Vagina (tissue), 2 donors: ENCODE data around the gene SPAG17. TPM values are rescaled to one million over a fixed set of nuclear protein-coding genes. Genes with fewer than 3 reads are reported as not detected.

ENCODE experiments used
- DNase-seq, 2 donors: peaks; one replicate each; pipeline ENCODE4 v3.0.0-alpha.2; 2017; ENCODE audit errors: extremely low spot score in 2 of 2
- H3K27ac ChIP-seq: fragments of 200-600 bp; sonication (generic); one replicate; pipeline ENCODE4 v1.5.1; 2019
- H3K27me3 ChIP-seq: fragments of 200-600 bp; sonication (generic); one replicate; pipeline ENCODE4 v1.5.1; 2019
- H3K36me3 ChIP-seq, 2 donors: fragments of 200-600 bp; sonication (generic); one replicate each; pipeline ENCODE4 v1.5.1; 2017 to 2019
- H3K4me1 ChIP-seq: fragments of 200-600 bp; sonication (generic); one replicate; pipeline ENCODE4 v1.5.1; 2019
- H3K4me3 ChIP-seq, 2 donors: fragments of 200-600 bp; sonication (generic); 1 replicate in 1 of 2; 2 replicates in 1 of 2; pipeline ENCODE4 v1.5.1; 2016 to 2019
- H3K9me3 ChIP-seq: fragments of 200-600 bp; sonication (generic); one replicate; pipeline ENCODE4 v1.5.1; 2019
- POLR2A ChIP-seq, 2 donors: fragments of 450-650 bp; IDR thresholded peaks; one replicate each; pipeline ENCODE4 v1.6.1; 2017; ENCODE audit warnings: antibody characterized with exemption in 2 of 2, mild to moderate bottlenecking in 2 of 2, moderate library complexity in 2 of 2
- POLR2AphosphoS5 ChIP-seq, 2 donors: sonication (generic); formaldehyde crosslinking; IDR thresholded peaks; one replicate each; pipeline ENCODE4 v1.9.0; 2017; ENCODE audit warnings: antibody characterized with exemption in 2 of 2, mild to moderate bottlenecking in 2 of 2, low read depth in 1 of 2; ENCODE audit not compliant: insufficient read depth in 1 of 2
- intact Hi-C: fragments of 100-400 bp; cut with DNase I; formaldehyde crosslinking; loops from one replicate; pipeline ENCODE4 v1.15.1; 2023
- total RNA-seq: library from RNA; depleted of rRNA; stranded (reverse); fragments of >200 nt; gene quantifications from one replicate; pipeline ENCODE4 v1.2.3, GENCODE V29; 2016
- TF ChIP-seq, protein P1 (sequence below), 3 experiments: fragments of 450-650 bp in 2 of 3; fragments of 200-600 bp in 1 of 3; sonication (generic) in 1 of 3; IDR thresholded peaks; one replicate each; pipeline ENCODE4 v1.5.1; 2017 to 2019; ENCODE audit warnings: antibody characterized with exemption in 3 of 3, mild to moderate bottlenecking in 2 of 3, moderate library complexity in 2 of 3

Gene SPAG17
- total RNA-seq, 1 donor from 2014 or later = 10.1 TPM

DNA sequence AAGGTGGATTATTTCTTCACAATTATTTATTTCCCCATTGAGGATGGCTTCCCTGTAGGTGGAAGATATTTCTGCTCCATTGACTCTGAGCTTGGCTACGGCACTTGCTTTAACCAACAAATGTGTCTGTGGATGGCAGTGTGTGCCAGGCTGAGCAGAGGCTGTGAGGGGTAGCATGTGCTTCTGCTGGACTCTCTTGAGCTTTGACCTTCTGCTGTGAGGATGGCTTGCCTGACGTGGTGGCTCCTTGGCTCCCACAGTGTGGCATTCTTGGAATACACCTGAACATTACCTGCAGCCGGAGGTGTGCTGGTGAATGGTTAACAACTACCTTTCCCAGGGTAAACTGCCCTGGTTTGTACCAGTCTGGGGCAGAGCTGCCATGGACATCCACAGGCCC, 208.6 kb downstream of the SPAG17 start:
- H3K9me3 ChIP-seq = no peaks in the 10 kb centered on the region
- no peak for DNase-seq
- no peak for TF ChIP-seq POLR2A (IDR thresholded peaks at IDR 0.05)
- no peak for TF ChIP-seq POLR2AphosphoS5 (IDR thresholded peaks at IDR 0.05; ENCODE audit: insufficient read depth in 1 of 2, low read depth in 1 of 2)
- TF ChIP-seq, protein P1, sequence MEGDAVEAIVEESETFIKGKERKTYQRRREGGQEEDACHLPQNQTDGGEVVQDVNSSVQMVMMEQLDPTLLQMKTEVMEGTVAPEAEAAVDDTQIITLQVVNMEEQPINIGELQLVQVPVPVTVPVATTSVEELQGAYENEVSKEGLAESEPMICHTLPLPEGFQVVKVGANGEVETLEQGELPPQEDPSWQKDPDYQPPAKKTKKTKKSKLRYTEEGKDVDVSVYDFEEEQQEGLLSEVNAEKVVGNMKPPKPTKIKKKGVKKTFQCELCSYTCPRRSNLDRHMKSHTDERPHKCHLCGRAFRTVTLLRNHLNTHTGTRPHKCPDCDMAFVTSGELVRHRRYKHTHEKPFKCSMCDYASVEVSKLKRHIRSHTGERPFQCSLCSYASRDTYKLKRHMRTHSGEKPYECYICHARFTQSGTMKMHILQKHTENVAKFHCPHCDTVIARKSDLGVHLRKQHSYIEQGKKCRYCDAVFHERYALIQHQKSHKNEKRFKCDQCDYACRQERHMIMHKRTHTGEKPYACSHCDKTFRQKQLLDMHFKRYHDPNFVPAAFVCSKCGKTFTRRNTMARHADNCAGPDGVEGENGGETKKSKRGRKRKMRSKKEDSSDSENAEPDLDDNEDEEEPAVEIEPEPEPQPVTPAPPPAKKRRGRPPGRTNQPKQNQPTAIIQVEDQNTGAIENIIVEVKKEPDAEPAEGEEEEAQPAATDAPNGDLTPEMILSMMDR (IDR thresholded peaks at IDR 0.05) = no peak
- H3K27ac ChIP-seq = no peak overlapping the region
- H3K4me3 ChIP-seq = no peak overlapping the region
- intact Hi-C loops = no loop called here
- no peaks in the 10 kb centered on the region for H3K36me3 ChIP-seq
- H3K4me1 ChIP-seq = no peaks in the 10 kb centered on the region
- H3K27me3 ChIP-seq = no peaks in the 10 kb centered on the region

DNA sequence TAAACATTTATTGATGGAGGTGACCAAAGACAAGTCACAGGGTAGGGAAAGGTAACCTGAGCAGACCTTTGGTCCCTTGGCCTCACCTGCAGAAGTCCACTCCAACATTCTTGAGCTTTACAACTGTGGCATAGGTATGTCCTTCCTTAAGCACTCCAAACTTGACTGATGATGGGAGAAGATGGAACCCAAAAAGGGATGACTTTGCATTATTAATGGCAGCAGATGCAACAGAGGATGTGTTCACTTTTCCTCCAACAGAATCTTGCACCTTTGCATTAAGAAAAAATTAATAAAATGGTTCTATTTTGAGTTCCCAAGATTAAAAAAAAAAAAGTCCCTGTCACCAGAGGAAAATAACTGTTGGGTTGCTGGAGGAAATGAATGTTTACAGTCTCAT, 213.3 kb downstream of the SPAG17 start:
- Histone ChIP-seq H3K4me1 (no peaks in the 10 kb centered on the region), H3K36me3 (no peaks in the 10 kb centered on the region), H3K27me3 (no peaks in the 10 kb centered on the region), H3K4me3 (no peak overlapping the region), H3K27ac (no peak overlapping the region), H3K9me3 (no peaks in the 10 kb centered on the region)
- intact Hi-C loops = no loop called here
- no peak for DNase-seq
- TF ChIP-seq POLR2A (IDR thresholded peaks at IDR 0.05) = no peak
- TF ChIP-seq, protein P1 (IDR thresholded peaks at IDR 0.05) = no peak
- no peak for TF ChIP-seq POLR2AphosphoS5 (IDR thresholded peaks at IDR 0.05; ENCODE audit: insufficient read depth in 1 of 2, low read depth in 1 of 2)

DNA sequence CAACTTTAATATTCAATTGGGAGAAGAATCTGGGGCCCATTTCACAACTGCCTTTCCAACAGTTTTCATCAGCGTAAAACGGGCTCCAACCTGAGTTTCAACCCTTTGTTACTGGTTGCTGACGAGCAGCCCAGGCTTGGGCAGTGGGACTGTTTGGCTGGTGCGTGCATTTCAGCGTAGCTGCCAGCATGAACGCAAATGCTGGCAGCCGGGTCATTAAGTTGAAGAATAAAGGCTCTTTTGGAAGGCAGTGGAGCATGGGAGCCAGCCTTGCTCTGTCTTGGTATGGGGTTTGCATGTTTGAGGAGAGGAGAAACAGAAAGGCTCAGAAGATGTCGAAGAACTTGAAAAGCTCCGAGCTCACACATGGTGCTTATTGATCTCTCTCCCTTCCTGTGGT, 214.8 kb downstream of the SPAG17 start:
- DNase-seq = no peak
- Histone ChIP-seq H3K4me1 (no peaks in the 10 kb centered on the region), H3K27ac (no peak overlapping the region), H3K9me3 (no peaks in the 10 kb centered on the region), H3K27me3 (no peaks in the 10 kb centered on the region), H3K36me3 (no peaks in the 10 kb centered on the region), H3K4me3 (no peak overlapping the region)
- intact Hi-C loops = no loop called here
- TF ChIP-seq, protein P1 (IDR thresholded peaks at IDR 0.05) = no peak

DNA sequence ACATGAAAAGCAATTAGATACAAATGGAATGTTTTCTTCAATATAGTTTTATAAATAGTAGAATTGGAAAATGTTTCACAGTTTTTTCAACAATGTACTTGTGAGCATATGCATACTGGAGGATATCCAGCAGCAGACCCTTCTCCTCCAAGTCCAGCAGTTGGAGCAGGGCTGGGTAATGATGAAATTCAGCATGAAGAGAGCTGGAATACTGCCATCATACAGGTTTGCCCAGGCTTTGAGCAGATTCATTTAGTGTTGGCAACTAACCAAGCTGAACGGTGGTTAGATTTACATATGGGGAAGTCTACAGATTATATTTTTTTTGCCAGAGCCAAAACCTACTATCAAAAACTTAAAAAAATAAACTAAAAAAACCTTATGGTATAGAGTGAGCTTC, 217.1 kb downstream of the SPAG17 start:
- H3K27ac ChIP-seq = no peak overlapping the region
- no peaks in the 10 kb centered on the region for H3K36me3 ChIP-seq
- no peaks in the 10 kb centered on the region for H3K9me3 ChIP-seq
- H3K27me3 ChIP-seq = no peaks in the 10 kb centered on the region
- H3K4me1 ChIP-seq = no peaks in the 10 kb centered on the region
- DNase-seq = no peak
- intact Hi-C loops = no loop called here
- TF ChIP-seq POLR2A (IDR thresholded peaks at IDR 0.05) (no peak), POLR2AphosphoS5 (IDR thresholded peaks at IDR 0.05; ENCODE audit: insufficient read depth in 1 of 2, low read depth in 1 of 2) (no peak)
- TF ChIP-seq, protein P1 (IDR thresholded peaks at IDR 0.05) = no peak
- H3K4me3 ChIP-seq = no peak overlapping the region

DNA sequence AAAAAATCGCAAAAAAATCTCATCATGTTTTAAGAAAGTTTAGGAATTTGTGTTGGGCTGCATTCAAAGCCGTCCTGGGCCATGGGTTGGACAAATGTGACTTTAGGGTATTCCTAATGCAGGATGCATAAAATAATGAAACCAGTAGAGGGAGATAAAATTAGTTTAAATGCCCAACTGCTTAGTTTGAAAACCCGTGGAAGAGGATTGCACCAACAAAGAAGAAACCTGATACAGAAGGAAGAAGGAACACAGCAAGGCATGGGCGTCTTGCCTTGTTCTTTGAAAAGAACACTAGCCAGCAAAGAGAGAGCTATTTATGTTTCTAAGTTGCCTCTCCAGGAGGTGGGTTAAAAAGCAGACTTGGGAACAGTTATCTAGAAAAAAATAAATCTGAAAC, 217.6 kb downstream of the SPAG17 start:
- H3K27me3 ChIP-seq = no peaks in the 10 kb centered on the region
- H3K36me3 ChIP-seq = no peaks in the 10 kb centered on the region
- no peak overlapping the region for H3K27ac ChIP-seq
- DNase-seq = no peak
- H3K9me3 ChIP-seq = no peaks in the 10 kb centered on the region
- H3K4me1 ChIP-seq = no peaks in the 10 kb centered on the region
- H3K4me3 ChIP-seq = no peak overlapping the region
- intact Hi-C loops = no loop called here
- TF ChIP-seq POLR2A (IDR thresholded peaks at IDR 0.05) (no peak), POLR2AphosphoS5 (IDR thresholded peaks at IDR 0.05; ENCODE audit: insufficient read depth in 1 of 2, low read depth in 1 of 2) (no peak)
- TF ChIP-seq, protein P1 (IDR thresholded peaks at IDR 0.05) = no peak
